HPDE6-E6E7 (cell line): ENCODE results near the gene KRTAP10-4.

Experiments used
- DNase-seq: peaks from one replicate; pipeline ENCODE4 v3.0.0; 2011; ENCODE audit warnings: missing footprints; ENCODE audit errors: extremely low spot score

The KRTAP10-4 gene

DNA sequence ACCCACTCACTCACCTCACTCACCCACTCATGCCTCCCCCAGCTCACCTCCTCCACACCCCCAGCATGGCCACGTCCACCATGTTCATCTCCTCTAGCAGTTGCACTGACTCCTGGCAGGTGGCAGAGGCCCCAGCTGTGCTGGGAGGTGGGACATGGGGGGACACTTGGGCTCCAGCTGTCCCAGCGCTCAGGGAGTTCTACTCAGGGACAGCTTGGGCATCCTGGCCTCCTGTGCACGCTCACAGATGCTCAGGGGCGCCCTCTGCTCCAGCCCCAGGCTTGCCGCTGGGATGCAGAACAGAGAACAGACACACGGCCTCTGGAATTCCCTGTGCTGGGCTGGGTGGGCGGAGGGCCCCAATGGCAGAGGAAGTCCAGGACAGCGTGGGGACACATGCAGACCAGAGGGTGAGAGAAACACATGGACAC is 43.6 kb downstream of the KRTAP10-4 start:
- no peak for DNase-seq

DNA sequence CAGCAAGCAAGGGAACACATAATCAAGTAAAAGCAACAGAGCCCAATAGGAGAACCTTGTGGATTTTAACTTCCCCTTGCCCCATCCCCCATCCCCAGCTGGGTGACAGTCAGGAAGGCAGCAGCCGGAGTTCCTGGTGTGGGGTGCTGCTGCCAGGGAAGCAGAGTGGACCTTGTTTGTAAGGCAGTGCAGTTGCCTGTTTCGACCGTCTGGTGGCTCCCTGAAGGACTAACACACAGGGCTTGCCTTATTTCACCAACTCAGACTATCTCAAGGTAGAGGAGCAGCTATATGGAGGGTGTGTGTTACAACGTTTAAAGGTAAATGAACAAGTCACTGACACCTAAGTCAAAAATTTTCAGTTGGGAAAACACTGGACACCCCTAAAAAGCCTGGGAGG is 45.0 kb downstream of the KRTAP10-4 start:
- DNase-seq, result no peak

GRCh38 chr21:44618909-44619308 is 45.4 kb downstream of the KRTAP10-4 start:
- DNase-seq, result no peak

GRCh38 chr21:44619886-44620285 is 46.4 kb downstream of the KRTAP10-4 start:
- no peak for DNase-seq

GRCh38 chr21:44623575-44623974 is 50.0 kb downstream of the KRTAP10-4 start:
- DNase-seq, result no peak
